Thoracic aorta endothelial cell (primary cell): ENCODE data around the gene FAM131A. TPM values are rescaled to one million over a fixed set of nuclear protein-coding genes. Genes with fewer than 3 reads are reported as not detected.

Experiments used
- small RNA-seq: library from RNA; depleted of rRNA; stranded (forward); fragments of <200 nt; gene quantifications from one replicate; pipeline ENCODE3, GENCODE V24; 2012
- total RNA-seq: library from RNA; depleted of rRNA; stranded (reverse); fragments of >200 nt; gene quantifications from 2 replicates; pipeline ENCODE4 v1.2.3, GENCODE V29; 2012

Gene FAM131A
- total RNA-seq = 21.8 and 31.1 TPM in 2 replicates

GRCh38 chr3:184337399-184337714 is at the start of gene FAM131A:
Gene FAM131A (plus strand): TSS chr3:184337600. CDS start chr3:184337631, 31 bp downstream.

GRCh38 chr3:184298759-184299487 is 38.5 kb upstream of the FAM131A start, which contains the start of gene PSMD2:
Gene PSMD2 (plus strand): TSS chr3:184299241. CDS start chr3:184299267, 26 bp downstream.

GRCh38 chr3:184314363-184314699 is 23.1 kb upstream of the FAM131A start, which contains the start of gene EIF4G1:
Gene EIF4G1 (plus strand): TSS chr3:184314606. CDS start chr3:184315797, 1,191 bp downstream.

GRCh38 chr3:184361532-184361931 is 24.1 kb downstream of the FAM131A start, which contains the start of the genes CLCN2 and POLR2H:
Gene CLCN2 (minus strand): TSS chr3:184361605. CDS start chr3:184361479, 126 bp downstream.
Gene POLR2H (plus strand): TSS chr3:184361710. CDS start chr3:184363493, 1,783 bp downstream.

GRCh38 chr3:184377882-184378445 is 40.6 kb downstream of the FAM131A start, which contains the start of gene THPO:
Gene THPO (minus strand): TSS chr3:184378207. CDS start chr3:184376259, 1,948 bp downstream.

GRCh38 chr3:184379358-184380184 is 42.2 kb downstream of the FAM131A start, which contains the start of gene CHRD:
Gene CHRD (plus strand): TSS chr3:184380054. CDS start chr3:184380319, 265 bp downstream.

Small RNAs within 50 kb of the gene (small RNA-seq; reads per million reads assigned to genes)
- gene SNORD66 = 1,113 reads per million, percentile 100 among the genes with 10 or more reads in this experiment

Other genes with a start within 250 kb of the FAM131A start
- not detected in 2 replicates for gene HTR3E, start 240.5 kb upstream of the FAM131A start, total RNA-seq
- 36.4 and 42.8 TPM in 2 replicates for gene EIF2B5, start 202.2 kb upstream of the FAM131A start, total RNA-seq
- gene DVL3, start 182.2 kb upstream of the FAM131A start, total RNA-seq = 24.3 and 27.1 TPM in 2 replicates
- 345 and 354 TPM in 2 replicates for gene AP2M1, start 162.7 kb upstream of the FAM131A start, total RNA-seq
- gene ABCF3, start 151.4 kb upstream of the FAM131A start, total RNA-seq = 33.7 and 42.4 TPM in 2 replicates
- gene VWA5B2, start 108.0 kb upstream of the FAM131A start, total RNA-seq = under 0.01 TPM in 1 of 2 replicates, not detected in the other
- 27.8 and 33.3 TPM in 2 replicates for gene ALG3, start 88.6 kb upstream of the FAM131A start, total RNA-seq
- gene EEF1AKMT4, start 87.9 kb upstream of the FAM131A start, total RNA-seq = 3.2 and 3.3 TPM in 2 replicates
- not detected in 2 replicates for gene CAMK2N2, start 76.0 kb upstream of the FAM131A start, total RNA-seq
- not detected in 2 replicates for gene ECE2, start 61.6 kb upstream of the FAM131A start, total RNA-seq
- gene PSMD2, start 38.4 kb upstream of the FAM131A start, total RNA-seq = 535 and 555 TPM in 2 replicates
- gene EIF4G1, start 23.0 kb upstream of the FAM131A start, total RNA-seq = 394 and 415 TPM in 2 replicates
- 3.3 and 3.9 TPM in 2 replicates for gene CLCN2, start 24.0 kb downstream of the FAM131A start, total RNA-seq
- gene POLR2H, start 24.1 kb downstream of the FAM131A start, total RNA-seq = 122 and 123 TPM in 2 replicates
- not detected in 2 replicates for gene THPO, start 40.6 kb downstream of the FAM131A start, total RNA-seq
- 0.07 and 0.13 TPM in 2 replicates for gene CHRD, start 42.5 kb downstream of the FAM131A start, total RNA-seq
- gene EPHB3, start 224.2 kb downstream of the FAM131A start, total RNA-seq = 0.07 TPM in 1 of 2 replicates, not detected in the other